Lower leg skin (tissue), 4 donors: Measurements from ENCODE around the gene TFPI. TPM values are rescaled to one million over a fixed set of nuclear protein-coding genes. Genes with fewer than 3 reads are reported as not detected.

Experiments
- DNase-seq, 2 donors: peaks; one replicate each; pipeline ENCODE4 v3.0.0-alpha.2; 2019; ENCODE audit warnings: low spot score in 2 of 2
- H3K4me3 ChIP-seq: fragments of 200-600 bp; sonication (generic); 2 replicates; pipeline ENCODE4 v1.5.1; 2017; ENCODE audit warnings: mild to moderate bottlenecking, low read depth; ENCODE audit not compliant: poor library complexity, severe bottlenecking
- CTCF ChIP-seq, 3 donors: fragments of 450-650 bp; IDR thresholded peaks; one replicate each; pipeline ENCODE4 v1.5.1; 2016; ENCODE audit warnings: antibody characterized with exemption in 3 of 3, mild to moderate bottlenecking in 3 of 3, moderate library complexity in 2 of 3
- POLR2A ChIP-seq, 2 donors: fragments of 450-650 bp; IDR thresholded peaks; one replicate each; pipeline ENCODE4 v1.6.1; 2016 to 2017; ENCODE audit warnings: antibody characterized with exemption in 2 of 2, mild to moderate bottlenecking in 1 of 2, moderate library complexity in 1 of 2
- WGBS, 2 donors: methylation state at CpG; one replicate each; pipeline ENCODE4 v1.1.5; 2018; 5-methylcytosine and 5-hydroxymethylcytosine counted together
- intact Hi-C: fragments of 100-400 bp; cut with DNase I; formaldehyde crosslinking; loops from one replicate; pipeline ENCODE4 v1.15.0; 2023; ENCODE audit warnings: low total_unique reads
- total RNA-seq, 4 donors: library from RNA; depleted of rRNA; stranded (reverse); fragments of >200 nt; gene quantifications; one replicate each; pipeline ENCODE4 v1.1.0, GENCODE V29; 2016

TFPI gene
- total RNA-seq, 4 donors from 2014 or later: 15.6 to 28.4 (median 16.0) TPM

- no peak for DNase-seq
- WGBS, 2 donors: 65 to 66% methylated on average over 7 of the region's 7 CpGs
- TF ChIP-seq POLR2A (IDR thresholded peaks at IDR 0.05) (no peak), CTCF (IDR thresholded peaks at IDR 0.05) (no peak)
- intact Hi-C loops: loop anchor here (5.0 kb wide), 1 partner anchor 1912 kb away; no protein-coding TSS in a partner anchor
- H3K4me3 ChIP-seq: no peak overlapping the region
These were observed 53.5 kb downstream of the TFPI start for GRCh38 chr2:187500585-187501359.

GRCh38 chr2:187499941-187500532 lies 54.2 kb downstream of the TFPI start:
- no peak overlapping the region for H3K4me3 ChIP-seq
- DNase-seq: peak; percentile 60 to 87
- no peak for TF ChIP-seq POLR2A (IDR thresholded peaks at IDR 0.05)
- TF ChIP-seq CTCF (IDR thresholded peaks at IDR 0.05): peak in 1 of 3 donors; percentile 60
- WGBS, 2 donors: 5 to 8% methylated on average over 2 of the region's 2 CpGs
- intact Hi-C loops: loop anchor here (5.0 kb wide), 1 partner anchor 1912 kb away; no protein-coding TSS in a partner anchor

- intact Hi-C loops: no loop called here
- no peak for DNase-seq
- 12 to 18% methylated on average over 1 of the region's 1 CpG for WGBS, 2 donors
- TF ChIP-seq POLR2A (IDR thresholded peaks at IDR 0.05) (no peak), CTCF (IDR thresholded peaks at IDR 0.05) (no peak)
- no peak overlapping the region for H3K4me3 ChIP-seq
These were observed 56.3 kb downstream of the TFPI start for GRCh38 chr2:187497858-187498463.

- no peak for DNase-seq
- intact Hi-C loops: no loop called here
- 84 to 91% methylated on average over 2 of the region's 2 CpGs for WGBS, 2 donors
- H3K4me3 ChIP-seq: no peak overlapping the region
- TF ChIP-seq CTCF (IDR thresholded peaks at IDR 0.05) (no peak), POLR2A (IDR thresholded peaks at IDR 0.05) (no peak)
These were observed 57.1 kb downstream of the TFPI start for GRCh38 chr2:187497140-187497539.

- 82% methylated on average over 1 of the region's 1 CpG for WGBS, 2 donors
- TF ChIP-seq CTCF (IDR thresholded peaks at IDR 0.05) (no peak), POLR2A (IDR thresholded peaks at IDR 0.05) (no peak)
- DNase-seq: no peak
- intact Hi-C loops: no loop called here
- H3K4me3 ChIP-seq: no peak overlapping the region
These were observed 58.9 kb downstream of the TFPI start for GRCh38 chr2:187495324-187495723.
